IMR-90 (cell line): ENCODE measurements around the gene DLG4. TPM values are rescaled to one million over a fixed set of nuclear protein-coding genes. Genes with fewer than 3 reads are reported as not detected.

Experiments
- ATAC-seq: fragments of 200-7000 bp; cut with Tn5 transposase; 2 replicates; pipeline ENCODE4 v1.9.1; 2020; ENCODE audit warnings: low read depth, mild to moderate bottlenecking, moderate library complexity
- BruUV-seq: library from RNA; stranded (reverse); fragments of 400-500 nt; replicated peaks from 2 replicates; lab custom pipeline; 2021; lab: Mats Ljungman, UMichigan
- CTCF ChIA-PET: fragments of 300-600 bp; formaldehyde crosslinking; extraction: SDS; loops from one replicate; lab custom pipeline; 2021; ENCODE audit warnings: antibody characterized with exemption; lab: Yijun Ruan, JAX
- POLR2A ChIA-PET: fragments of 300-600 bp; sonication (Branson Sonifier 250); formaldehyde crosslinking; loops from one replicate; lab custom pipeline; 2022; ENCODE audit warnings: antibody characterized with exemption; ENCODE audit not compliant: unreplicated experiment; lab: Charles Lee
- DNase-seq: peaks from one replicate; pipeline ENCODE4 v3.0.0; 2013
- H2AFZ ChIP-seq: replicated peaks from 2 replicates; pipeline ENCODE3; 2013; ENCODE audit warnings: low read length, mild to moderate bottlenecking; ENCODE audit not compliant: poor library complexity
- H2AK5ac ChIP-seq: 2 replicates; pipeline ENCODE4 v1.6.1; 2013; ENCODE audit warnings: low read depth, low read length, inconsistent platforms
- H2AK9ac ChIP-seq: replicated peaks from 2 replicates; pipeline ENCODE3; 2013; ENCODE audit warnings: mild to moderate bottlenecking, low read depth, low read length, moderate library complexity; ENCODE audit not compliant: poor library complexity
- H2BK120ac ChIP-seq: 2 replicates; pipeline ENCODE4 v1.6.1; 2013; ENCODE audit warnings: low read depth, low read length, inconsistent platforms
- H2BK15ac ChIP-seq: 3 replicates; pipeline ENCODE4 v1.6.1; 2013; ENCODE audit warnings: low read depth, low read length, inconsistent platforms
- H2BK20ac ChIP-seq: 2 replicates; pipeline ENCODE4 v1.6.1; 2013; ENCODE audit warnings: low read depth, mild to moderate bottlenecking, inconsistent platforms, low read length, moderate library complexity
- H2BK5ac ChIP-seq: 2 replicates; pipeline ENCODE4 v1.6.1; 2013; ENCODE audit warnings: mild to moderate bottlenecking, low read depth, low read length, inconsistent platforms; ENCODE audit not compliant: poor library complexity, severe bottlenecking
- H3K14ac ChIP-seq: replicated peaks from 2 replicates; pipeline ENCODE4 v1.6.1; 2013; ENCODE audit warnings: low read depth, low read length, inconsistent platforms
- H3K18ac ChIP-seq: 2 replicates; pipeline ENCODE4 v1.6.1; 2013; ENCODE audit warnings: low read depth, low read length, control low read depth
- H3K23ac ChIP-seq: 2 replicates; pipeline ENCODE4 v1.6.1; 2013; ENCODE audit warnings: low read depth, low read length, inconsistent platforms
- H3K27ac ChIP-seq: 2 replicates; pipeline ENCODE4 v1.5.1; 2013; ENCODE audit warnings: mild to moderate bottlenecking, control low read depth, low read length; ENCODE audit not compliant: insufficient read depth
- H3K27me3 ChIP-seq: 2 replicates; pipeline ENCODE4 v1.6.1; 2013; ENCODE audit warnings: low read length; ENCODE audit not compliant: control insufficient read depth, insufficient read depth
- H3K36me3 ChIP-seq: 2 replicates; pipeline ENCODE4 v1.6.1; 2013; ENCODE audit warnings: low read length, mixed read lengths; ENCODE audit not compliant: control insufficient read depth, insufficient read depth
- H3K4ac ChIP-seq: 2 replicates; pipeline ENCODE4 v1.6.1; 2013; ENCODE audit warnings: low read depth, low read length, inconsistent platforms
- H3K4me1 ChIP-seq: 2 replicates; pipeline ENCODE4 v1.6.1; 2013; ENCODE audit warnings: low read length, mixed read lengths; ENCODE audit not compliant: control insufficient read depth, insufficient read depth
- H3K4me2 ChIP-seq: 2 replicates; pipeline ENCODE4 v1.6.1; 2013; ENCODE audit warnings: low read depth, mild to moderate bottlenecking, control low read depth, low read length, moderate library complexity
- H3K4me3 ChIP-seq: 2 replicates; pipeline ENCODE4 v1.5.1; 2013; ENCODE audit warnings: low read depth, mild to moderate bottlenecking, control low read depth, low read length, moderate library complexity; ENCODE audit not compliant: insufficient read depth
- H3K56ac ChIP-seq: 2 replicates; pipeline ENCODE4 v1.6.1; 2013; ENCODE audit warnings: low read length, inconsistent platforms; ENCODE audit not compliant: insufficient read depth; ENCODE audit errors: extremely low read depth
- H3K79me1 ChIP-seq, 2 experiments: 2 replicates each; pipeline ENCODE4 v1.6.1; 2013; ENCODE audit warnings: low read length in 2 of 2, inconsistent platforms in 1 of 2, low read depth in 1 of 2
- H3K9ac ChIP-seq: 2 replicates; pipeline ENCODE4 v1.6.1; 2013; ENCODE audit warnings: low read depth, low read length, control low read depth
- H3K9me1 ChIP-seq: 2 replicates; pipeline ENCODE4 v1.6.1; 2013; ENCODE audit warnings: low read length, inconsistent platforms; ENCODE audit not compliant: insufficient read depth
- H3K9me3 ChIP-seq: 2 replicates; pipeline ENCODE4 v1.6.1; 2013; ENCODE audit warnings: low read length; ENCODE audit not compliant: control insufficient read depth, insufficient read depth
- H4K20me1 ChIP-seq: 2 replicates; pipeline ENCODE4 v1.6.1; 2013; ENCODE audit warnings: low read length, inconsistent platforms; ENCODE audit not compliant: insufficient read depth
- H4K5ac ChIP-seq: 2 replicates; pipeline ENCODE4 v1.6.1; 2013; ENCODE audit warnings: mild to moderate bottlenecking, low read depth, low read length, control low read depth
- H4K8ac ChIP-seq, 2 experiments: 2 replicates each; pipeline ENCODE4 v1.6.1; 2013; ENCODE audit warnings: low read depth in 2 of 2, low read length in 2 of 2, control low read depth in 1 of 2, inconsistent platforms in 1 of 2
- H4K91ac ChIP-seq: 2 replicates; pipeline ENCODE4 v1.6.1; 2013; ENCODE audit warnings: low read depth, low read length, inconsistent platforms; ENCODE audit not compliant: insufficient read depth
- BHLHE40 ChIP-seq: fragments of 150-350 bp; IDR thresholded peaks from 2 replicates; pipeline ENCODE4 v1.6.1; 2016; ENCODE audit warnings: mild to moderate bottlenecking, low read depth, low read length
- CEBPB ChIP-seq: IDR thresholded peaks from 2 replicates; pipeline ENCODE4 v1.6.1; 2012; ENCODE audit warnings: low read depth, low read length, improper control_type of control experiment
- CHD1 ChIP-seq: IDR thresholded peaks from 2 replicates; pipeline ENCODE4 v1.6.1; 2012; ENCODE audit warnings: low read depth, low read length, improper control_type of control experiment
- CTCF ChIP-seq: conservative IDR thresholded peaks from 2 replicates; pipeline ENCODE4 v1.5.1; 2012; ENCODE audit warnings: mild to moderate bottlenecking, low read depth, low read length, improper control_type of control experiment
- ELK1 ChIP-seq: fragments of 150-350 bp; IDR thresholded peaks from 2 replicates; pipeline ENCODE4 v1.6.1; 2016; ENCODE audit warnings: low read depth, mild to moderate bottlenecking, low read length, moderate library complexity, borderline replicate concordance
- FOS ChIP-seq: fragments of 150-350 bp; IDR thresholded peaks from 2 replicates; pipeline ENCODE4 v1.6.1; 2016; ENCODE audit warnings: low read depth, low read length
- MAFK ChIP-seq: IDR thresholded peaks from 2 replicates; pipeline ENCODE4 v1.6.1; 2012; ENCODE audit warnings: low read depth, low read length, improper control_type of control experiment
- MAZ ChIP-seq: IDR thresholded peaks from 2 replicates; pipeline ENCODE4 v1.6.1; 2012; ENCODE audit warnings: low read depth, mild to moderate bottlenecking, low read length, improper control_type of control experiment, moderate library complexity, borderline replicate concordance
- MXI1 ChIP-seq: IDR thresholded peaks from 2 replicates; pipeline ENCODE4 v1.6.1; 2012; ENCODE audit warnings: low read depth, mild to moderate bottlenecking, low read length, moderate library complexity, borderline replicate concordance
- NFE2L2 ChIP-seq: fragments of 150-350 bp; IDR thresholded peaks from 2 replicates; pipeline ENCODE4 v1.6.1; 2016; ENCODE audit warnings: low read depth, mild to moderate bottlenecking, low read length
- POLR2A ChIP-seq: IDR thresholded peaks from 2 replicates; pipeline ENCODE4 v1.6.1; 2012; ENCODE audit warnings: mild to moderate bottlenecking, low read depth, low read length
- RAD21 ChIP-seq: IDR thresholded peaks from 2 replicates; pipeline ENCODE4 v1.6.1; 2012; ENCODE audit warnings: low read length, improper control_type of control experiment
- RCOR1 ChIP-seq: IDR thresholded peaks from 2 replicates; pipeline ENCODE4 v1.6.1; 2012; ENCODE audit warnings: mild to moderate bottlenecking, low read length, improper control_type of control experiment; ENCODE audit not compliant: insufficient replicate concordance
- RFX5 ChIP-seq: IDR thresholded peaks from 2 replicates; pipeline ENCODE4 v1.8.0; 2012; ENCODE audit warnings: low read depth, mild to moderate bottlenecking, low read length, moderate library complexity
- SMC3 ChIP-seq: fragments of 150-350 bp; IDR thresholded peaks from 2 replicates; pipeline ENCODE4 v1.6.1; 2016; ENCODE audit warnings: low read depth, mild to moderate bottlenecking, antibody characterized with exemption, low read length, moderate library complexity
- USF2 ChIP-seq: fragments of 150-350 bp; IDR thresholded peaks from 2 replicates; pipeline ENCODE4 v1.6.1; 2017; ENCODE audit warnings: mild to moderate bottlenecking, antibody characterized with exemption, low read length, low read depth
- WGBS, 2 experiments: methylation state at CpG; one replicate each; pipeline versions ENCODE4 v1.1.5 to v1.1.7; 2013; ENCODE audit warnings: missing lambda C conversion rate in 2 of 2; ENCODE audit not compliant: insufficient read length in 1 of 2; ENCODE audit errors: extremely low coverage in 2 of 2; 5-methylcytosine and 5-hydroxymethylcytosine counted together
- dilution Hi-C: fragments of 300-500 bp; cut with HindIII; formaldehyde crosslinking; loops from one replicate; pipeline ENCODE4 v1.14.3; 2018; ENCODE audit warnings: low sequenced_read_pairs; ENCODE audit not compliant: unreplicated experiment
- in situ Hi-C: fragments of 300-500 bp; cut with MboI; formaldehyde crosslinking; loops from 3 replicates; pipeline ENCODE4 v1.14.3; 2019; ENCODE audit warnings: low sequenced_read_pairs, inconsistent platforms, mixed read lengths
- intact Hi-C: fragments of 100-400 bp; cut with micrococcal nuclease; formaldehyde crosslinking; loops from 2 replicates; pipeline ENCODE4 v1.10.0; 2022
- polyA plus RNA-seq, 3 experiments: library from polyadenylated mRNA; depleted of rRNA; stranded (reverse); fragments of >200 nt; gene quantifications; 2 replicates each; pipeline ENCODE4 v1.2.3, GENCODE V29; 2012; ENCODE audit warnings: low replicate concordance in 1 of 3
- total RNA-seq: library from RNA; depleted of rRNA; stranded (reverse); fragments of >200 nt; gene quantifications from 2 replicates; pipeline ENCODE4 v1.2.3, GENCODE V29; 2012

The DLG4 gene
- total and polyA plus RNA-seq, 2 of the 4 experiments (the other 2 are of a cell fraction) = 8.2 to 30.5 TPM

DNA sequence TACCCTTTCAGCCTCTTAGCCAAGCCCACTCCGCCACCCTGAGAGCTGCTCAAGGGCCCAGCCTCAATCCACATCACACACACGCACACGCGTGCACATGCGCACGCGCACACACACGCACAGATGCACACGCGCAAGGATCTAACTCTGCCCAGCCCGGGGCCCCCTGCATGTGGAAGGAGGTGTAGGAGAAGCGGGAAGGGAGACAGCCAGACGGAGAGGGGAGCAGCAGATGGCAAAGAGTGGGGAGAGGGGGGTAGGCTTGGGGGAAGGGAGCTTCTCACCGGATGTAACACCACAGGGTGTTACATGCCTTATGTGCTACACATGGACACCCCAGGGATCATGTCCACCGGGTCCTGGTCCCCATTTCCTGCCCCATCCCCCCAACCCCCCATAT, 15.3 kb downstream of the DLG4 start:
- H2BK5ac ChIP-seq = no peak overlapping the region
- peak overlapping the region in 1 of 2 experiments; percentile 59; a peak in 2 of 4 replicates for H4K8ac ChIP-seq
- dilution Hi-C loops = no loop called here
- no peak for ATAC-seq
- H2AK9ac ChIP-seq = peak overlapping the region; percentile 56
- peaks cover 21% of the 10 kb centered on the region for H3K36me3 ChIP-seq
- H2BK15ac ChIP-seq = no peak overlapping the region
- peaks cover 13 to 64% of the 10 kb centered on the region in 2 experiments for H3K79me1 ChIP-seq
- no peak for DNase-seq
- POLR2A ChIA-PET = no interaction called here
- WGBS, 2 experiments = 50% methylated on average over 2 of the region's 15 CpGs; no CpG with 5 or more reads in 1 of the 2 experiments
- BruUV-seq = no TSS peak
- no peak overlapping the region for H3K56ac ChIP-seq
- peaks cover 32% of the 10 kb centered on the region for H4K20me1 ChIP-seq
- no peak overlapping the region for H2BK20ac ChIP-seq
- H3K4me1 ChIP-seq = peaks cover 9% of the 10 kb centered on the region
- no peaks in the 10 kb centered on the region for H3K9me3 ChIP-seq
- H3K27ac ChIP-seq = no peak overlapping the region
- no peak overlapping the region; the same call in 1 of the 2 replicates for H3K4me2 ChIP-seq
- in situ Hi-C loops = no loop called here
- H2AFZ ChIP-seq = no peak overlapping the region
- no peak overlapping the region for H3K18ac ChIP-seq
- no peak overlapping the region for H4K5ac ChIP-seq
- TF ChIP-seq RCOR1 = no peak
- no peak for TF ChIP-seq USF2
- TF ChIP-seq ELK1 = no peak
- TF ChIP-seq BHLHE40 = no peak
- TF ChIP-seq FOS = no peak
- TF ChIP-seq RFX5 = no peak
- TF ChIP-seq CTCF = no peak
- TF ChIP-seq POLR2A = no peak
- TF ChIP-seq RAD21 = no peak
- no peak for TF ChIP-seq CHD1
- no peak for TF ChIP-seq NFE2L2
- no peak for TF ChIP-seq MAZ
- no peak for TF ChIP-seq CEBPB
- TF ChIP-seq SMC3 = no peak
- no peak for TF ChIP-seq MAFK
- no peak for TF ChIP-seq MXI1
- H3K9me1 ChIP-seq = peaks cover 13% of the 10 kb centered on the region
- no peak overlapping the region for H2BK120ac ChIP-seq
- no peak overlapping the region for H3K14ac ChIP-seq
- peak overlapping the region; percentile 29; the same call in 1 of the 2 replicates for H2AK5ac ChIP-seq
- no peak overlapping the region for H3K23ac ChIP-seq
- intact Hi-C loops = no loop called here
- H3K9ac ChIP-seq = no peak overlapping the region
- no peak overlapping the region for H3K4me3 ChIP-seq
- no peak overlapping the region for H4K91ac ChIP-seq
- CTCF ChIA-PET = no interaction called here
- no peak overlapping the region for H3K4ac ChIP-seq
- H3K27me3 ChIP-seq = no peaks in the 10 kb centered on the region
